ENCODE measurements around the gene CCDC171.

DNA sequence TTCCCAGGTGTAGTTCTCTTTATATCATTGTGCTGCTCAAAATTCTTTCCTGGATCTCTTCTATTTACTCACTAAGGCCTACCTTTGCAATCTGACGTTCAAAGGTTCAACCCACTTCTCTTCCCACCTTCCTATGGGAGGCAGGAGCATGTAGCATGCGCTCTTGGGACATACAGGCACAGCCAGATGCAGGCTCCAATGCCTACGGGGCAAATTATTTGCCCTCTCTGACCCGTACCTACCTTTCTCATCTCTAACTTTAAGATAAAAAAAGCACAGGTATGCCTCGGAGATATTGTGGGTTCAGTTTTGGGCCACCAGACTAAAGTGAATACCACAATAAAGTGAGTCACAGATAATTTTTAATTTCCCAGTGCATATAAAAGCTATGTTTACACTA is 460.5 kb downstream of the CCDC171 start:
- TF ChIP-seq, protein P1, sequence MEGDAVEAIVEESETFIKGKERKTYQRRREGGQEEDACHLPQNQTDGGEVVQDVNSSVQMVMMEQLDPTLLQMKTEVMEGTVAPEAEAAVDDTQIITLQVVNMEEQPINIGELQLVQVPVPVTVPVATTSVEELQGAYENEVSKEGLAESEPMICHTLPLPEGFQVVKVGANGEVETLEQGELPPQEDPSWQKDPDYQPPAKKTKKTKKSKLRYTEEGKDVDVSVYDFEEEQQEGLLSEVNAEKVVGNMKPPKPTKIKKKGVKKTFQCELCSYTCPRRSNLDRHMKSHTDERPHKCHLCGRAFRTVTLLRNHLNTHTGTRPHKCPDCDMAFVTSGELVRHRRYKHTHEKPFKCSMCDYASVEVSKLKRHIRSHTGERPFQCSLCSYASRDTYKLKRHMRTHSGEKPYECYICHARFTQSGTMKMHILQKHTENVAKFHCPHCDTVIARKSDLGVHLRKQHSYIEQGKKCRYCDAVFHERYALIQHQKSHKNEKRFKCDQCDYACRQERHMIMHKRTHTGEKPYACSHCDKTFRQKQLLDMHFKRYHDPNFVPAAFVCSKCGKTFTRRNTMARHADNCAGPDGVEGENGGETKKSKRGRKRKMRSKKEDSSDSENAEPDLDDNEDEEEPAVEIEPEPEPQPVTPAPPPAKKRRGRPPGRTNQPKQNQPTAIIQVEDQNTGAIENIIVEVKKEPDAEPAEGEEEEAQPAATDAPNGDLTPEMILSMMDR (IDR thresholded peaks at IDR 0.05) = no peak
- TF ChIP-seq POLR2AphosphoS5 (IDR thresholded peaks at IDR 0.05) = no peak

All from prostate gland (tissue), 2 donors.